HepG2 (cell line): Measurements from ENCODE around the gene RRM2. TPM values are rescaled to one million over a fixed set of nuclear protein-coding genes. Genes with fewer than 3 reads are reported as not detected.

Experiments used
- ATAD3A ChIP-seq: sonication (generic); formaldehyde crosslinking; IDR thresholded peaks from 2 replicates; pipeline ENCODE4 v1.4.0; 2020; ENCODE audit warnings: missing genetic modification reagents
- FOXJ3 ChIP-seq: sonication (generic); formaldehyde crosslinking; IDR thresholded peaks from 2 replicates; pipeline ENCODE4 v1.4.0; 2020; ENCODE audit warnings: missing genetic modification reagents, mild to moderate bottlenecking, borderline replicate concordance
- HNRNPK ChIP-seq: fragments of 200-400 bp; formaldehyde crosslinking; IDR thresholded peaks from 2 replicates; pipeline ENCODE4 v1.6.1; 2018; ENCODE audit warnings: low read length, low read depth, moderate library complexity, mild to moderate bottlenecking; ENCODE audit not compliant: poor library complexity, severe bottlenecking
- HOMEZ ChIP-seq: IDR thresholded peaks from 2 replicates; pipeline ENCODE4 v1.6.1; 2016; ENCODE audit warnings: low read depth
- JARID2 ChIP-seq: sonication (generic); formaldehyde crosslinking; IDR thresholded peaks from 2 replicates; pipeline ENCODE4 v1.8.1; 2023; ENCODE audit warnings: missing genetic modification reagents, inconsistent platforms; ENCODE audit not compliant: insufficient replicate concordance
- MAFK ChIP-seq, 2 experiments: IDR thresholded peaks in 1 of 2; conservative IDR thresholded peaks in 1 of 2; 2 replicates each; pipeline ENCODE4 v1.6.1; 2011; ENCODE audit warnings: improper control_type of control experiment in 2 of 2, low read length in 2 of 2
- RORA ChIP-seq: sonication (generic); formaldehyde crosslinking; IDR thresholded peaks from 2 replicates; pipeline ENCODE4 v1.5.0; 2020; ENCODE audit warnings: mild to moderate bottlenecking, missing genetic modification reagents, moderate library complexity
- SMAD1 ChIP-seq: sonication (generic); formaldehyde crosslinking; IDR thresholded peaks from 2 replicates; pipeline ENCODE4 v1.4.0; 2020; ENCODE audit warnings: missing genetic modification reagents, low read depth, mild to moderate bottlenecking, borderline replicate concordance
- TCF7 ChIP-seq: sonication (generic); IDR thresholded peaks from 2 replicates; pipeline ENCODE4 v1.6.1; 2016; ENCODE audit warnings: antibody characterized with exemption, low read depth
- TRAFD1 ChIP-seq: sonication (generic); formaldehyde crosslinking; IDR thresholded peaks from 2 replicates; pipeline ENCODE4 v1.5.1; 2020; ENCODE audit warnings: missing genetic modification reagents, mild to moderate bottlenecking, borderline replicate concordance
- XRCC5 ChIP-seq: fragments of 200-400 bp; formaldehyde crosslinking; optimal IDR thresholded peaks from 2 replicates; pipeline ENCODE3; 2017; ENCODE audit warnings: mild to moderate bottlenecking, low read length
- ZBTB49 ChIP-seq: sonication (generic); formaldehyde crosslinking; IDR thresholded peaks from 2 replicates; pipeline ENCODE4 v1.4.0; 2020; ENCODE audit warnings: missing genetic modification reagents, borderline replicate concordance
- ZBTB7B ChIP-seq: sonication (generic); formaldehyde crosslinking; IDR thresholded peaks from 2 replicates; pipeline ENCODE4 v1.4.0; 2020; ENCODE audit warnings: missing genetic modification reagents
- ZHX1 ChIP-seq: sonication (generic); formaldehyde crosslinking; IDR thresholded peaks from 2 replicates; pipeline ENCODE4 v1.8.1; 2022; ENCODE audit warnings: low read depth, mild to moderate bottlenecking, missing genetic modification reagents
- ZNF326 ChIP-seq: sonication (generic); formaldehyde crosslinking; IDR thresholded peaks from 2 replicates; pipeline ENCODE4 v1.4.0; 2020; ENCODE audit warnings: missing genetic modification reagents, borderline replicate concordance
- ZNF441 ChIP-seq: sonication (generic); formaldehyde crosslinking; IDR thresholded peaks from 2 replicates; pipeline ENCODE4 v1.7.0; 2021; ENCODE audit warnings: missing genetic modification reagents, borderline replicate concordance
- ZNF678 ChIP-seq: sonication (generic); formaldehyde crosslinking; IDR thresholded peaks from 2 replicates; pipeline ENCODE4 v1.4.0; 2020; ENCODE audit warnings: mild to moderate bottlenecking, missing genetic modification reagents
- ZNF773 ChIP-seq: sonication (generic); formaldehyde crosslinking; IDR thresholded peaks from 2 replicates; pipeline ENCODE4 v1.4.0; 2020; ENCODE audit warnings: missing genetic modification reagents, borderline replicate concordance
- ZSCAN21 ChIP-seq: sonication (generic); formaldehyde crosslinking; IDR thresholded peaks from 2 replicates; pipeline ENCODE4 v1.8.0; 2022; ENCODE audit warnings: mild to moderate bottlenecking, missing genetic modification reagents, moderate library complexity, borderline replicate concordance
- polyA plus RNA-seq, 8 experiments: library from polyadenylated mRNA; depleted of rRNA in 3 of 8; stranded (reverse) in 7 of 8; unstranded in 1 of 8; fragments of >200 nt; fragmentation: Illumina TruSeq in 4 of 8; extraction: Trizol in 4 of 8; gene quantifications; 2 replicates each; pipeline versions ENCODE4 v1.2.1 to v1.2.3, GENCODE V29; 2011 to 2016; ENCODE audit warnings: low read depth in 4 of 8, missing spikeins in 1 of 8, mixed read lengths in 1 of 8; ENCODE audit not compliant: insufficient read depth in 1 of 8
- total RNA-seq, 5 experiments: library from RNA; depleted of rRNA; stranded (reverse); fragments of >200 nt; fragmentation: Illumina TruSeq; extraction: Trizol; gene quantifications; 2 replicates each; pipeline ENCODE4 v1.2.3, GENCODE V29; 2016; ENCODE audit warnings: low read depth in 1 of 5
- TF ChIP-seq, protein P1 (sequence below): IDR thresholded peaks from 2 replicates; pipeline ENCODE4 v1.6.1; 2016

The RRM2 gene
- total and polyA plus RNA-seq, 2 of the 13 experiments (the other 11 are each of a cell fraction or from before 2014, with no cell fraction given), result 31.3 to 150 TPM

DNA sequence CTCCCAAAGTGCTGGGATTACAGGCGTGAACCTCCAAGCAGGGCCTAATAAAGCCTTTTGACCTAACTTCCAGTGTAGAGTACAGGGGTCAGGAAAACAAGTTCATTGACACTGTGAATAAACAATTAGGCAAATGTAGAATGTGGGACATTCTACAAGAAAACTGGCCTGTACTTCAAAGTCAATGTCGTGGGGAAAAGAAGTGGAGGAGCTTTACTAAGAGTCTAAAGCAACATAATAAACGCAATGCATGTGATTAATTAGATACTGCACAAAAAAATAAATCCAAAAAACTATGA is 3.6 kb upstream of the RRM2 start (continued):
- no peak for TF ChIP-seq ATAD3A
- TF ChIP-seq ZBTB7B (CRISPR knock-in tag), result no peak
- TF ChIP-seq, protein P1, sequence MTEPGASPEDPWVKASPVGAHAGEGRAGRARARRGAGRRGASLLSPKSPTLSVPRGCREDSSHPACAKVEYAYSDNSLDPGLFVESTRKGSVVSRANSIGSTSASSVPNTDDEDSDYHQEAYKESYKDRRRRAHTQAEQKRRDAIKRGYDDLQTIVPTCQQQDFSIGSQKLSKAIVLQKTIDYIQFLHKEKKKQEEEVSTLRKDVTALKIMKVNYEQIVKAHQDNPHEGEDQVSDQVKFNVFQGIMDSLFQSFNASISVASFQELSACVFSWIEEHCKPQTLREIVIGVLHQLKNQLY (CRISPR knock-in tag), result 0 out of 2 replicates have a peak, but pooled peaks have one; percentile 15
- no peak for TF ChIP-seq ZNF773
- TF ChIP-seq HNRNPK, result no peak
- TF ChIP-seq ZHX1 (CRISPR knock-in tag), result no peak
- no peak for TF ChIP-seq FOXJ3 (CRISPR knock-in tag)
- no peak for TF ChIP-seq ZSCAN21 (CRISPR knock-in tag)
- no peak for TF ChIP-seq SMAD1 (CRISPR knock-in tag)
- TF ChIP-seq RORA (CRISPR knock-in tag), result no peak
- no peak for TF ChIP-seq ZNF678 (CRISPR knock-in tag)
- no peak for TF ChIP-seq ZNF441
- no peak for TF ChIP-seq ZBTB49 (CRISPR knock-in tag)
- no peak for TF ChIP-seq MAFK (conservative IDR thresholded peaks at IDR 0.05 in 1 of 2, IDR thresholded peaks at IDR 0.05 in 1 of 2; ENCODE audit: low read length in 2 of 2)
- no peak for TF ChIP-seq TRAFD1
- no peak for TF ChIP-seq XRCC5
- no peak for TF ChIP-seq TCF7
- TF ChIP-seq HOMEZ (CRISPR knock-in tag), result no peak
- TF ChIP-seq ZNF326 (CRISPR knock-in tag), result no peak
- TF ChIP-seq JARID2 (CRISPR knock-in tag), result no peak
